NCI-H2196 treated with DMSO at 0.1 percent for 48 hours (cell line): ENCODE results near the gene SELENON.

Experiments
- DNase-seq: peaks from one replicate; lab custom pipeline; 2025; ENCODE audit not compliant: unreplicated experiment; lab: John Stamatoyannopoulos, UW

Gene SELENON

DNA sequence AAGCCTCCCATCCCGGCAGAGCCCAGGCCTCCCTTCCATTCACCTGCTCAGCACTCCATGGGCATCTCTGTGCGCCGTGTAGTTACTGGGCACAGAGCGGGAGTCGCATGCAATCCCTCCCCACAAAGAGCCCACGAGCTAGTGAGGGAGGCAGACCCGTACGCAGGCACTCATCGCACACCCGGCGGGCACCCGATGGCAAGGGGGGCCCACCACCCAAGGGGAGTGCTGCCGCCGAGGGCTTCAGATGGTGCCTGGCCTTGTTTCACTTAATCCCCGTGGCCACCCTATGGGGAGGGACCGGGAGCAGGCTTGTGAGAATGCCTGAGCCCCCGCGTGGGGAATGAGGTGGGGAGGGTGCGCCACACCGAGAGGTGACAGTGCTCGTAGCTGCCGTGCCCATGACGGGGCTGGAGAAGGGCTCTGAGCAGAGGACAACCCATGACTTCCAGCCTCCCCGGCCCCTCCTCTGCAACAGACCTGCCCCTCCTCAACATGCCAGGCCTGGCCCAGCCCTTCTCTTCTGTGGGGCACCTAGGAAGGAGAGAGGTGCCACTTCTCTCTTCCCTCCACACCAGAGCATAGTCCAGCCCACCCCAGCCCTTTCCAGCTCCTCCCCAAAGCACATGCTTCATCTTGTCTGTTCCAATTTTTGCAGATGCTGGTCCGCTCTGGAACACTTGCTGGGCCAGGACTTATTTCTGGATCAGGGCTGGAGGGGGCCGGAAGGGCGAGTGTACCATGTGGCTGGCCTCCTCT, 30.2 kb upstream of the SELENON start:
- no peak for DNase-seq

DNA sequence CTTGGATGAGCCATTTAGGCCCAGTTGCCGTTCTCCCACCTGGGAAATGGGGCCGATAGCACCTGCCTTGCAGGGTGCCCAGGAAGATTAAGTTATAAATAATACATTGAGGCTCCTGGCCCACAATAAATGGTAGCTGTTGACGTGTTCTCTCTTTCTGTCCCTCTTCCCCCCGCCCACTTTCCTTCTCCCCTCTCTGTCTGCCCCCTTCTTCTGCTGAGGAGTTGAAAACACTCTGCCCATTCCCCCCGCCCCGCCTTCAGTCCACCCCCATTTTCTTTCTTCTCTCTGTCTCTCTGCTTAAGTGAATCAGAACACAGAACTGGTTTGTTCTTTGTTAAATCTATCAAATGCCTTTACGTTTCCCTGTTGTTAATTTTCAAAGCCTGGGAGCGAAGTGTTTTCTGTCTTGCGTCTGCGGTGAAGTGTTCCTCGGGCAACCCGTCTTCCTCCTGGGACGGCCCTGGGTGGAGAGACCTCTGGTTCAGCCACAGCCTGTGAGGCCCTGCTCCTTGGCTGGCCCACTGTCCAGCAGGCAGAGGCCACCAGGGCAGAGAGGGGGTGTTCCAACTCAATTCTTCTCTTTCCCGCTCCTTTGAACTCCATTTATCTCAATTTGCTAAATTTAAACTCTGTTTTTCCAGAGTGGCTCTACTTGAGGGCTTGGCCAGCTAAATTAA, 29.3 kb upstream of the SELENON start:
- DNase-seq = no peak

DNA sequence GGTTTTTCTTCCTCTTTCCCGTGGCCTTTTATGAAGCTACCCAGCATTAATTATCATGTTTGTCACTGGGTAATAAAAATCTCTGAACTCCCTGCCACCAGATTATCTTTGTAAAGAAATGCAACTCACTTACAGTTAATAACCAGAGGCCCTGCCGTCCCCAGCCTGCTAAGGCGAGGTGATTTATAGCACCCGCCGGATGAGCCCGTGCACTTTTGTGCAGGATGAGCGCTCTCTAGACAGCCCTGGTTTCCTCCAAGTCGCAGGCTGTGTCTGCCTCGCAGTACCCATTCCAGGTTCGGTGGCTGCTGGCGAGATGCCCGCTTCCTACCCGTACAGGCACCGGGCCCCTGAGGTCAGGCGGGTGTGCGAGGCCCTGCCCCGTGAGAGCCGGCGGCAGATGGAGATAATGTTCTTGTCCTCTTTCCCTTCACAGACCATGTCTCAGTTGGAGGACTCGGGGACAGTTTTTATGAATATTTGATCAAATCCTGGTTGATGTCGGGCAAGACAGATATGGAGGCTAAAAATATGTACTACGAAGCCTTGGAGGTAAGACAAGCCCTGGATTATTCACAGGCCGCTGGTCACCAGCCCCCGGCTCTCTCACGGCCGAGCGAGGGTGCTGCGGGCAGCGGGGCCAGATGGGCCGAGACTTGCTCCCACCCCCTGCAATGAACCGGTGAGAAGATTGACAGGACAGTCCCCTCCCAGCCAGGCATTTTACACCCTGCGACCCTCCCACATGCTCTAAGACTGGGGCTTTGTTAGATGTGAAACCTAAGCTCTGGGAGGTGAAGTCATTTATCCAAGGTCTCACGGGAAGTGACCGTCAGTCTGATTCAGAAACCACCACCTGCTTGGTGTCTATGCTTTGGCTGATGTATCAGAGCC, 28.5 kb upstream of the SELENON start:
- DNase-seq = no peak

DNA sequence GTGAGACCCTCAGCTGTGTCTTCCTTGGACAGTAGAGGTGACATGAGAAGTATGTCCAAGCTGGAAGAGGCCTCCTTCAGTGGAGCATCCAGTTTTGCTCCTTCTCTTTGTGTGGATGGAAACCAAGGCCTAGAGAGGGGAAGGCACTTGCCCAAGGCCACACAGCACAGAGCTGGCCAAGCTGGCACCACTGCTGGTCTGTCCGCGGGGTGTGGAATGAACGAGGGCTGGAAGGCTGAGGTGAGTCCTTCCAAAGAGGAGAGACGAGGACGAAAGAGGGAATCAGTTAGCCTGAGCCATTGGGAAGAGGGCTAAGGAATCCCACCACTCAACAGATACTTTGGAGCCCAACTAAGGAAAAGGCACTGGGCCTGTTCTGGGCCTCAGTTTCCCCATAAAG, 27.8 kb upstream of the SELENON start:
- DNase-seq = no peak

DNA sequence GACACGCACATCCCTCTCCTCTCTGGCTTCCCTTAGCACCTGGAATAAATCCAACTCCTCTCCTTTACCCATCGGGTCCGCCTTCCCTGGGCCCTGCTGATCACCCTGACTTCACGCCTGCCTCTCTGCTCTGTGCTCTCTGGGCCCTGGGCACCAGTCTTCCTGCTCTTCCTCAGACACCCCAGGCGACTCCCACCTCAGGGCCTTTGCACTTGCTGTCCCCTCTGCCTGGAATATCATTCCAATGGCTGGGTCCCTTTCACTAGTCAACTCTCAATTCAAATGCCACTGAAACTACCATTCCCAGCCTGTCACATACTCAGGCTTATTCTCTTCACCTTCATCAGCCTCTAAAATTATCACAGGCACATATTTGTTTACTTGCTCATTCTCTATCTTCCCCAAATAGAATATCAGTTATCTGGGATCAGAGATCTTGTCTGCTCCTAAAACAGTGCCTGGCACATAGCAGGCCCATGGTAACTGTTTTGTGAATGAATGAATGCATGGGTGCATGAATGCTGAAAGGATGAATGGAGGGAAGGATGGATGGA, 27.2 kb upstream of the SELENON start:
- no peak for DNase-seq

DNA sequence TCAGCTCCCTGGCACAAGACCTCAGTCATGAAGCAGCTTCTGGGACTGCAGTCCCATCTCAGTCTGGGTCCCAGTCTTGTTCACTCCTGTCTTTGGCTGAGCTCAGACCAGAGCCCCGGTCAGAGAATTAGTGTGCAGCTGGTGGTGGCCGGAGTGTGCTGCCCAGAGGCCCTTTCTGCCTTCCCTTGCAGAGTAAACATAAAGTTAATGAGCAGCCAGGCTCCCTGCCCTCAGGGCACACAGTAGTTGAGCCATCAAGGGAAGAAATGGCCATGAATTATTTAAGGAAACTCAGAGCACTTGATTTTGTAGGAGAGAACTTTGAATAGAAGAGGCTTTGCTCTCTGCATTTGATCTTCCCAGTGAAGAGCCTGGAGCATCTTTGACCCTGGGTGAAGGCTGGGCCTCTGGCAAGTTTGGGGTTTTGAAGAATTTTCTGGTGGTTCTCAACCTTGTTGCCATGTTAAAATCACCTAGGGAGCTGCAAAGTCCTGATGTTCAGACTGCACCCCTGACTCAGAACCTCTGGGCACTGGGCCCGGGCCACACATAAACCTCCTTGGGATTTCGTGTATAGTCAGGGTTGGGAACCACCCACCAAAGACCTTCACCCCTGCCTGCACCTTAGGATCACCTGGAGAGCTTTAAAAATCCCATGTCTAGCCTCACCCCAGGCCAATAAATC, 26.4 kb upstream of the SELENON start:
- no peak for DNase-seq

DNA sequence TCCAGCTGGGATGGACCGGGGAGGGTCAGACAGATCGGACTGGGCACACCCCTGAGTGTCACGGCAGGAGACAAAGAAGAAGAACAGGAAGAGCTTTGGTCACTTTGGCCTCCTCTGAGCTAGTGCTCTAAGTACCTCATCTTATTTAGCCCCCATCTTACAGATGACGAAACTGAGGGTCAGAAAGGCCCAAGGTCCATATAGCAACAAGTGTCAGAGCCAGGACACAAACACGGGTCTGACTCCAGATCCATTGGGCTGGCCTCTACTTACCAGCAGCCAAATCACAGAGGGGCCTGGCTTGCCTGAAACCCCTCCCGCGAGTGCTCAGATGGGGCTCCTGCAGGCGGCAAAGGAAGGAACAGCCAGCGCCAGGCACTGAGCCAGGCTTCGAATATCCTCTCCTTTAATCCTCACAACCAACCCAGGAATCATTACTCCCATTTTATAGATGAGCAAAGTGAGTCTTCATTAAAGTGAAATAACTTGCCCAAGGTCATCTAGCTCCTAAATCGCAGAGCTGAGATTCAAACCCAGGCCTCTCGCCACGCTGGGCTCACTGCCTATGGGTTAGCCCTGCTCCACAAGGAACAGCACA, 25.7 kb upstream of the SELENON start:
- no peak for DNase-seq

DNA sequence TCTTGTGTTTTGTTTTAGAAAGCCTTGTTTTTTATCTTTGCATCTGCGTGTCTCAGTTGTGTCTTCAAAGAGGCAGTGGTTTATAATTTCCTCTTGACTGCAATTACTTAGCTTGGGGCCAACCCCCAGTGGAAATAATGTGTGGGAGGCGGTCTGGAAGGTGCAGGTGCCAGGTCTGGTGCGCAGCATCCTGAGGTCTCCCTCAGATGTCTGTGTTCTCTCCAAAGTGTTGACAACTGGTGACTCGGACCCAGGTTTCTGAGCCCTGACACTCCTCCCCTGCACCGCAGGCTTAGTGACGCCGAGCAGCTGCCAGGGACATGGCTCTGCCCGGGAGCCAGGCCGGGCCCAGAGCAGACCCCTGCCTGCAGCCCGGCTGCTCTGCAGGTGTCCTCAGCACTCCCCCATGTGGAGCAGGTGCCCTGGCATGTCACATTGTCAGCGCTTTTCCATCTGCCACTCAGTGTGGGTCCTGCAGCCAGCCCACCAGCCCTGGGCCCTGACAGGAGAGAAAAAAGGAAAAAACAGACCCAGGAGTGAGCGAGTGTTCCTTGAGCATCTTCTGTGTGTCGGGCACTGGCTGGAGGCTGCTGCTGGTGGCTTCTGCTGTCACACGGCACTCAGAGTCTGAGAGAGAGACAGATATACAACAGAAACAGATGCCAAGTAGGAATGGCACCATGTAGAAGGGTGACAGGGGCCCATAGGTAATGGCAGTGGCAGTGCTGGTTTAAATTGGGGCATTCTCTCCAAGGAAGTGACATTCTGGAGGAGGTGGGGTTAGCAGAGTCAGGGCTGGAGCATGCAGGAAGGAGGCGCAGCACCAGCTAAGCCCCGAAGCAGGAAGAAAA, 24.8 kb upstream of the SELENON start:
- DNase-seq = no peak

DNA sequence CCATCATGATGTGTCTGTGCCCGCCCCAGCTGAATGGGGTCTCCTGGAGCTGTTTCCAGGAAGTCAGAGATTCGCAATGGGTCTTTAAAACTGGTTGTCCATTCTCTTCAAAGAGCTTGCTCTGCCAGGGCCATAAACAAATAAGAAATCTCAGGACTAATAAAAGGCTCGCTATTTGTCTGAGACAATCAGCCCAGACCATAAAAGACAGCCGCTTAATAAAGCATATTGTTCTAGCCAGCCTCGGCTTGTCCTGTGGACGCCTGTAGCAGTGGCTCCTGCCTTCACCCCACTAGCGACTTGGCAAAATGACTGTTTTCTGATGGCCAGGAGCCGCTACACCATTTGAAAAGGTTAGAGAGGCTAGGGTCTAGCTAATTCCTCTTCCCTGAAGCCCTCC, 20.6 kb upstream of the SELENON start:
- DNase-seq = no peak

DNA sequence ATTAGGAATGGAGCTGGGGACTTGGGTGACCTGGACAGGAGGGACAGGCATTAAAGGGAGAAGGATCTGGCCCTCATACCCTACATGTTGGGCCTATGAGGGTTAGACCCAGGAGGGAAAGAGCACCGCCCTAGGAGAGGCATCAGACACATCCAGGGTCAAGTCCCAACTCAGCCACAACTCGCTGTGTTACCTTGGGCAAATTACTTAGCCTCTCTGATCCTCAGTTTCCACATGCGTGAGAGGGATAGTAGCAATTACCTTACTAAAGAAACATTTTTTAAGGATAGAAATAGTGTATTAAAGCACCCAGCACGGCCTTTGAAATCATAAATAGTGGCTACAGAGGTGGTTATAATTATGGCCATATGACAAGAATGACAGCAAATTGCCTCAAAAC, 20.1 kb upstream of the SELENON start:
- DNase-seq = no peak

DNA sequence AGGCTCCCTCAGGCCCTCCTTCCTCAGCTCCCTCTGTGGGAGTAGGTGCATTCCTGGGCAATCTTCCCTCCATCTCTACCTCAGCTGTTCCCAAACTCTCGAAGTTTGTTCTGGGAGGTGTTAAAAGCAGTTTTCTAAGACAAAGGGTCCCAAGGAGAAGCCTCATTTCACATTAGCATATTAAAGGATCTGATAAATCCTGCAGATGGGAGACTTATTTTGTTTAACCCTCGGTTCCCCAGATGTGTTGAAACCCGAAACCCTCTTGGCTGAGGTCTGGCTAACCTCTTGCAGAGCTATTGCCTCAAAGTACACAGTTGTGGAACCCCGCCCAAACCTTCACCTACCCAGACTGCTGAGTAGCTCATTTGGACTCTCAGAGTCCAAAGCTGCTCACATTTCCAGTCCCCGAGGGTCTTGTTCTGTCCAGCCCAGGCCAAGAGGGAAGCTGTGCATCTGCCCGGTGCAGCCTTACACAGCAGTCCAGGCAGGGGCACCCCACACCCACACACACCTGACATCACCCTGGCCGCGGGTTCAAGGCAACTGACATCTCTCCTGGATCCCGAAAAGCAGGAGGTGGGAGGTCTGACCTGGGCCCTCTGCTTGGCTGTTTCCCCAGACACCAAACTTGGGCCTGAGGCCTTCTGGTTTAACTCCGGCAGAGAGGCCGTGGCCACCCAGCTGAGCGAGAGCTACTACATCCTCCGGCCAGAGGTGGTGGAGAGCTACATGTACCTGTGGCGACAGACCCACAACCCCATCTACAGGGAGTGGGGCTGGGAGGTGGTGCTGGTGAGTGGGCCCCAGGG, 19.5 kb upstream of the SELENON start:
- no peak for DNase-seq

DNA sequence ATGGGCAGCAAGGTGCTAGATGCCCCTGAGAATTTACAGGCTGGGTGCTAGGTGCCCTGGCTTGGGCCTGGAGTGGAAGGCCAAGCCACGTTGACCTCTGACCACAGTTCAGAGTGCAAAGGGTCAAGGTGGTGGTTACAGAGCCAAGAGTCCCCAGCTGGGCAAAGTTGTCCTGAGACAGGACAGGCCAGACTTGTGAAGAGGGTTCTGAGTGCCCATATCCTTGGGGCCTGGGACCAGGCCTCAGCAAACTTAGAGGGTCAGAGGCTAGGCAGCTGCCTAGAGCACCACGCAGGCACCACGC, 18.9 kb upstream of the SELENON start:
- DNase-seq = no peak

DNA sequence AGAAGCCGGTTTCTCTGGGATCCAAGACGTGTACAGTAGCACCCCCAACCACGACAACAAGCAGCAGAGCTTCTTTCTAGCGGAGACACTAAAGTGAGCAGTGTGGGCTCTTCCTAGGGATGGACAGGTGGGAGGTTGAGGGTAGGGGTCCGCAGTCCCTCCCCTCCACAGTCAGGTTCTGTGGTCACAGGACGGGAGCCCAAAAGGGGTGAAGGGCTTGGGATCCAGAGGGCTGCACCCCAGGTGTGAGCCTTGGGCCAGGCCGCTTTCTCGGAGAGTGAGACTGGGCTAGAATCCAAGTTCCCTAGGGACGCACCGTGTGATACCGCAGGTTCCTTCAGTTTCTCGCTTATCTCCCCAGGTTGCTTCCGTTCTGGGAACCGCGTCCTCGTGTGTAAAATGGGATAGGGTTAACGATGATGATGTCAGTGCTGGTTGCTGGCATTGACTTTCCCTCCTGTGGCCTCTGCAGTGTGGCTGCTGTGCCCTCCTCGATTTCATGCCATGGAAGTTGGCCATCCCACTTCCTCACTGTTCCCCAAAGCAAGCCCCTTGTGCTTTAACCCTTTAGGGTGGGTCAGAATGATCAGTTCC, 17.3 kb upstream of the SELENON start:
- DNase-seq = no peak

DNA sequence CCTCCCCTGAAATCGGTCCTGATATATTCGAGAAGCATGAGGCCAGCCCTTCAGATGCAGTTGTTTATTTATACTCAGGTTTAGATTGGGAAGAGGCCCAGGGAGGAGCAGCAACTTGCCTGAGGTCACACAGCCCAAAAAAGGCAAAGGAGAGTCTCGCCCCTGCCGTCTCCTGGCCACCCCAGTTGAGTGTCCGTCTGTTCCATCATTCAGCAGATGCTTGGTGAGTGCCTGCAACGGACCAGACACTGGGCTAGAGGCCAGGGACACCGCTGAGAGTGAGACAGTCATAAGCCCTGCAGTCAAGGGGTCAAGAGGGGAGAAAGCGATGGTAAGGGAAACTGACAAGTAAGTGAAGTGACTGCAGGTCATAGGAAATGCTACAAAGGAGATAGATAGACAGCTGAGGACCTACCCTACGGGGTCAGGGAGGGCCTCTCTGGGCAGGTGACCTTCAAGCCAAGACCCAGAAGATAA, 15.4 kb upstream of the SELENON start:
- no peak for DNase-seq

DNA sequence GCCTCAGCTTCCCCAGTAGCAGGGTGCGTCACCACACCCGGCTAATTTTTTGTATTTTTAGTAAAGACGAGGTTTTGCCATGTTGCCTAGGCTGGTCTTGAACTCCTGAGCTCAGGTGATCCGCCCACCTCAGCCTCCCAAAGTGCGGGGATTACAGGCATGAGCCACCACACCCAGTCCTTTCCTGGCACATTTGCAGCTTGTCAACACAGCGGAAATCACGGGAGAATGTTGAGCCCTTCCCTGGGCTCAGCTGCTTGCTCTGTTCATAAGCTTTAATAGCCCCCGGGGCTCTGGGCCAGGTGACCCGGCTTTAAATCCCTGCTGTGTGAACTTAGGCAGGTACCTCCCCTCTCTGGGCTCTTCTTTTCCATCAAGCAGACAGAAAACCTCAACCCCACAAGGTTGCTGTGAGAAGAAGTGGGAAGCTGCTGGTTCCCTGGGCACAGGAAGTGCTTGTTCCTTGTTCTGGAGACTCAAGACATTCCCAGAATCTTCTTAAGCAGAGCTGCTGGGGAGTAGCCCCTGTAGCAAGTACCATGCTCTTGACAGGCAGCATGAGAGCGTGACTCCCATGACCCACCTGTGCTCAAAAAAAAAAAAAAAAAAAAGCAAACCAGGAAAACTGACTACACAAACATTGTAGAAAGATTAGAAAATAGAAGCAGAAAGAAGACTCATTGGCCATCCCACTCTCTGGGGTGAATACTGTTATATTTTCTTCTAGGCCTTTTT, 14.5 kb upstream of the SELENON start:
- DNase-seq = no peak

DNA sequence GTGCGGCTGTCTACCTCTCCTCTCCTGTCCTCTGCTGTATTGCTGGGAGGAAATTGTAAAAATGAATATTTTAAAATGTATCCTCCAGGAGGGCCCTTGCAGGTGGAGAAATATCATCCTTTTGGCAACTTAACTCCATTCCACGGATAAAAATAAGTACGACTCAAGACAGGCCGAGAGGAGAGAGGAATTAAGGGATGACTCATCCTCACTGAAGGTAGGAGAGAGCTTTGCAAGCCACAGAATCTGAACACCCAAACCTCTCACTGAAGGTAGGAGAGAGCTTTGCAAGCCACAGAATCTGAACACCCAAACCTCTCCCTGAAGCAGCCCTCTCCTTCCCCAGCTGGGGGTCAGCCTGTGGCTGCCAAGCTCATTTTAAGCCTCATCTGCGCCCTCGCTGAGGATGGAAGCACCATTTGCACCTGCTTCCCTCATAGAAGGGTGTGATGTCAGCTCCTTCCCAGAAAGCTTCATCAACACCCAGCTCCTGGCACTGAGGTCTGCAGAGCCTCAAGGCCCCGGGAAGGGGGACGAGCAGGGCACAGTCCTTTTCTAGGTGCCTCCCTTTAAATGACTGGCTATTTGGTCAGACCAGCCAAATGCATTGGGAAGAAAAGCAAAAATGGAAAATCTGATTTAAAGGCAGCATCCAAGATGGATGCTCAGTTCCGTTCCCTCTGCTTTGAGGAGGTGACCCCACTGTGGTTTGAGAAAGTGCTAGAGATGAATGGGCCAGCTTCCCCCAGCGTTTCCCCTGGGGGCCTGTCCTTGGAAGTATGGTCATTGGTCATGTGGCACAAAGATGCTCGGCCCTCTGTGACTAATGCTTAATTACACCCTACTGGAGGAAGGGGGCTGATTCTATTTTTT, 12.9 kb upstream of the SELENON start:
- DNase-seq = no peak

DNA sequence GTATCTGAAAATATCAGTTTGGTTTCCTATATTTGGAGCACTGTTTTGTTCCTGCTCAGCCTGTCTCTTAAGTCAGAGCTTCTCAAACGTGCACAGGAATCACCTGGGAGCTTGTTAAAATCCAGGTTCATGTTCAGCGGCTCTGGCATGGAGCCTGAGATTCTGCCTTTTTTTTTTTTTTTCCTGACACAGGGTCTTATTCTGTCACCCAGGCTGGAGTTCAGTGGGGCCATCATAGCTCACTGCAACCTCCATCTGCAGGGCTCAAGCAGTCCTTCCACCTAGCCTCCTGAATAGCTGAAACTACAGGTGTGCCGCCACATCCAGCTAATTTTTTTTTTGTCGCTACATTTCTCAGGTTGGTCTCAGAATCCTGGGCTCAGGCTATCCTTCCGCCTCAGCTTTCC, 12.2 kb upstream of the SELENON start:
- no peak for DNase-seq
